Skeletal muscle tissue (tissue), 4 donors: ENCODE measurements around the gene HTR2B. TPM values are rescaled to one million over a fixed set of nuclear protein-coding genes. Genes with fewer than 3 reads are reported as not detected.
"Not testable (repeated sequence)": the region's sequence is repeated elsewhere in the genome, so short reads cannot be mapped to it uniquely, and the experiment has no call there.

Experiments used
- H3K27ac ChIP-seq: one replicate; pipeline ENCODE4 v1.7.0; 2013; ENCODE audit warnings: mild to moderate bottlenecking, low read depth, low read length, inconsistent platforms
- H3K27me3 ChIP-seq, 3 donors: one replicate each; pipeline ENCODE4 v1.7.0; 2013; ENCODE audit warnings: low read length in 3 of 3; ENCODE audit not compliant: control insufficient read depth in 3 of 3, insufficient read depth in 3 of 3
- H3K36me3 ChIP-seq, 3 donors: one replicate each; pipeline ENCODE4 v1.7.0; 2013; ENCODE audit warnings: low read length in 3 of 3; ENCODE audit not compliant: control insufficient read depth in 3 of 3, insufficient read depth in 3 of 3
- H3K4me1 ChIP-seq, 3 donors: one replicate each; pipeline ENCODE4 v1.7.0; 2013; ENCODE audit warnings: low read length in 3 of 3, mild to moderate bottlenecking in 3 of 3; ENCODE audit not compliant: control insufficient read depth in 3 of 3, insufficient read depth in 3 of 3
- H3K4me3 ChIP-seq, 3 donors: one replicate each; pipeline ENCODE4 v1.7.0; 2013; ENCODE audit warnings: low read length in 3 of 3
- H3K9ac ChIP-seq, 3 donors: one replicate each; pipeline ENCODE4 v1.7.0; 2013; ENCODE audit warnings: low read length in 3 of 3, mild to moderate bottlenecking in 3 of 3, moderate library complexity in 2 of 3, low read depth in 1 of 3
- H3K9me3 ChIP-seq, 3 donors: one replicate each; pipeline ENCODE4 v1.7.0; 2013; ENCODE audit warnings: low read length in 3 of 3; ENCODE audit not compliant: control insufficient read depth in 3 of 3
- total RNA-seq: library from RNA; depleted of rRNA; stranded (reverse); fragments of >200 nt; gene quantifications from one replicate; pipeline ENCODE4 v1.2.3, GENCODE V29; 2014
- donor health status: Osteomylitis.

Gene HTR2B
- total RNA-seq, 1 donor from 2014 or later = 0.52 TPM

DNA sequence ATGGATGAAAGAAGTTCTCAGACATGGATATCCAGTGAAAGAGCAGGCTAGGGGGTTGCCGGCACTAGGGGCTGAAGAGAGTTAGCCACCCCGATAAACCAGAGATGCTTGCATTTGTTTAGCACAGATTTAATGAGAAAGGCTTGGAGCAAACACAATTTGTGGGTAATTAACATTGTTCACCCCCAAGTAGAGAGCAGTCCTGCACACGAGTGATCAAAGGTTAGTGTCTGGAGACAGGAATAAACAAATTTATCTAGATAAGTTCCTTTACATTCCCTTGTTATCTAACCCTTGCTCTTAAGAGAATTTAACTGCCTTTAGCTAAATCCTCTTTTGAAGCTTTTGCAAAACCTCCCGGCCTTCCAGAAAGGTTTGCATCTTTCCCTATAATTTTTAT lies 23.9 kb downstream of the HTR2B start:
- Histone ChIP-seq H3K36me3 (peaks cover 4 to 15% (median 7%) of the 10 kb centered on the region in 3 donors), H3K9me3 (peaks cover 0 to 5% (median 0%) of the 10 kb centered on the region in 3 donors), H3K9ac (no peak overlapping the region), H3K4me1 (no peaks in the 10 kb centered on the region), H3K27me3 (no peaks in the 10 kb centered on the region), H3K4me3 (no peak overlapping the region), H3K27ac (no peak overlapping the region)

DNA sequence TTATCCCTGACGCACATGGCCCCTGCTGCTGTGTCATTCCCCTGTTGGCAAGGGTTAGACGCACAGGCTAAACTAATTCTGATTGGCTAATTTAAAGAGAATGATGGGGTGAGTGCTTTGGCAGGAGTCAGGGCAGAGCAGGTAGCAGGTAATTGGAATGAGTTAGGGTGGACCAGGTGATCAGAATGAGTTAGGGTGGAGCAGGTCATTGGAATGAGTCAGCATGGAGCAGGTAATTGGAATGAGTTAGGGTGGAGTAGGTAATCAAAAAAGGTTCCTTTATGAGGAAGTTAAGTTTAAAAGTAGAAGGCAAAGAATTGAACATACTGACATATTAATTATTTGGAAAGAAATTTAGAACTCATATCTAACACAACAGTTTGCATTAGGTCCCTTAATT lies 24.5 kb downstream of the HTR2B start:
- H3K9ac ChIP-seq, H3K27me3 ChIP-seq, H3K4me3 ChIP-seq, H3K9me3 ChIP-seq, H3K27ac ChIP-seq, H3K4me1 ChIP-seq: not testable (repeated sequence)
- H3K36me3 ChIP-seq = peaks cover 4 to 15% (median 7%) of the 10 kb centered on the region in 3 donors

DNA sequence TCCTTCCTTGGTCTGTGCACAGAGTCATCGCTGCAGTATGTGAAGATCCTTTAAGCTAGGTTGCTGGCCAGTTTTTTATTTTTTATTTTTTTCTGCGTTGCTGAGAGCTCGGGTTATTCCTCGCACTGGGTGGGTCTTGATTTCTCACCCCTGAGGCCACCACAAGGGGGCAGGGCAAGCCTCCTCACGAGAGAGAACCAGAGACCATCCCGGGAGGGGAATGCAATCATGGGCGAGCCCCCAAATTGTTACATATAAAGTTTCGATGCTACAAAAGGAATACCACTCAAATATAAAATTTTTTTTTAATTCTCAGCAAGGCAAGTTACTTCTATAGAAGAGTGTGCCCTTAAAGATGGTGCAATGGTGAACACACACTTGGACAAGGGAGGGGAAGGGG lies 24.9 kb downstream of the HTR2B start:
- H3K9ac ChIP-seq = no peak overlapping the region
- H3K9me3 ChIP-seq = peaks cover 0 to 5% (median 0%) of the 10 kb centered on the region in 3 donors
- H3K27ac ChIP-seq = no peak overlapping the region
- no peaks in the 10 kb centered on the region for H3K27me3 ChIP-seq
- no peak overlapping the region for H3K4me3 ChIP-seq
- no peaks in the 10 kb centered on the region for H3K4me1 ChIP-seq
- H3K36me3 ChIP-seq = peaks cover 4 to 16% (median 7%) of the 10 kb centered on the region in 3 donors

DNA sequence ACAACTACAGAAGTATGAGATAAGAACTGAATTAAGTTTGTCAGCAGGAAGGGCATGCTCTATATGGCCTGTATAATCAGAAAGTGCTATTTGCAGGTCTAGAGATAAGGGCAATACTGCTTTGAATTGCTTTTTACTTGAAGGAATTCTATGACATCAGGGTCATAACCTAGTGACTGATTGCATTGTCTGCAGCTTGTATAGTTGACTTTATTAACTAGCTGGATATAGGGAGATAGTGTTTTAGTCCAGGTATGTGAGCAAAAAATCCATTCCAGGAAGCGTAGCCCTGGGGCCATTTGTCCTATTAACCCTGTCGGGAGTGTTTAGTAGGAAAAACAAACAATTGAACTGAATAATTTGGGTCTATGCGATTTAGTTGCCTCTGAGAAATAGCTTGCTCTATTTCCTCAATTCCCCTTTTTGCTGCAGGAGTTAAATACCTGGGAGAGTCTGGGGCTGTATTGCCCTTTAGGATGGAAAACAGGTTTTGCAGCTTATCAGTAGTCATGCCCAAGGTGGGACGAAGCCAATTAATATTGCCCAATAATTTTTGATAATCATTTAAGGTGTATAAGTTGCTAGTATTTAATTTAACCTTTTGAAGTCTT lies 30.0 kb downstream of the HTR2B start:
- Histone ChIP-seq H3K27ac (no peak overlapping the region), H3K4me3 (no peak overlapping the region), H3K9ac (no peak overlapping the region), H3K4me1 (no peaks in the 10 kb centered on the region), H3K27me3 (no peaks in the 10 kb centered on the region), H3K9me3 (peaks cover 0 to 5% (median 0%) of the 10 kb centered on the region in 3 donors), H3K36me3 (peaks cover 6 to 17% (median 10%) of the 10 kb centered on the region in 3 donors)

DNA sequence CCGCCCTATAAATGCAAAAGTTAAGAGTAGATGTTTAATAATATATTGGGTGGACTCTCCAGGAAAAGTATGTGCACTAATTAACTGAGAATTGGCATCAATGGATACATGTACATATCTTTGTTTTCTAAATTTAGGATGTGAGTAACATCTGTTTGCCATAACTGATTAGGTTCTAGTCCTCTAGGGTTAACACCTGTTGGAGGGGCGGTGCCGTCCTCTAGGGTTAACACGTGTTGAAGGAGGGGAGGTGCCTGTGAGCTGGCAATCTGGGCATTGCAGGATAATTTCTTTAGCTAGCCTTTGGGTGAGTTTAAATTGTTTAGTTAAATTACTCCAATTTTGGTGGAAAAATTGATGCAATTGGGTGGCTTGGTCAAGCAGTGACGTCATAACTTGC lies 30.9 kb downstream of the HTR2B start:
- no peaks in the 10 kb centered on the region for H3K9me3 ChIP-seq
- no peak overlapping the region for H3K9ac ChIP-seq
- H3K27ac ChIP-seq = no peak overlapping the region
- peaks cover 6 to 19% (median 13%) of the 10 kb centered on the region in 3 donors for H3K36me3 ChIP-seq
- no peaks in the 10 kb centered on the region for H3K4me1 ChIP-seq
- no peaks in the 10 kb centered on the region for H3K27me3 ChIP-seq
- no peak overlapping the region for H3K4me3 ChIP-seq

DNA sequence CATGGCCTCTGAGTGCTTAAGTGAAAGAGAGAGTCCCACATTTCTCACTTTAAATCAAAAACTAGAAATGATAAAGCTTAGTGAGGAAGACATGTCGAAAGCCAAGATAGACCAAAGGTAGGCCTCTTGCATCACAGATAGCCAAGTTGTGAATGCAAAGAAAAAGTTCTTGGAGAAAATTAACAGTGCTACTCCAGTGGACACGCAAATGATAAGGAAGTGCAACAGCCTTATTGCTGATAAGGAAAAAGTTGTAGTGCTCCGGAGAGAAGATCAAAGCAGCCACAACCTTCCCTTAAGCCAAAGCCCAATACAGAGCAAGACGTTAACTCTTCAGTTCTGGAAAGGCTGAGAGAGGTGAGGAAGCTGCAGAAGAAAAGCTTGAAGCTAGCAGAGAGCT lies 36.1 kb downstream of the HTR2B start:
- Histone ChIP-seq H3K4me1 (no peaks in the 10 kb centered on the region), H3K4me3 (no peak overlapping the region), H3K36me3 (peaks cover 33 to 58% (median 53%) of the 10 kb centered on the region in 3 donors), H3K27ac (no peak overlapping the region), H3K9ac (no peak overlapping the region), H3K27me3 (no peaks in the 10 kb centered on the region), H3K9me3 (no peaks in the 10 kb centered on the region)

DNA sequence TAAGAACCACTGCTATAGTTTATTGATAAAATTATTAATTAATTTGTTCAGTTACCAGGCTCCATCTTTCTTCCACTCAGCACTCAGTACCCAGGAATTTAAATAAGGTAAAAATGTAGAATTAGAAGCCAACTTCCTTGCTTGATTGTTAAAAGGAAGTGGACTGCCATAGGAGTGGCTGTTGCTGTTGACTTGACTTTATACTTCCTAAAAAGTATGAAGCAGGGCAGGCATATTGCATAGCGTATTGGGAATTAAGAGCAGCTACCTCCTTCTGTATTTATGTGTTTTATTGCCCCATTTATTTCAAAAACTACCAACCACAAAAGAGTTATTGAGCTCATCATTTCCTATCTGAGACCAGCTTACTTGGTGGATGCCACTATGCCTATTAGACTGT lies 40.3 kb downstream of the HTR2B start:
- Histone ChIP-seq H3K36me3 (peaks cover 50 to 88% (median 80%) of the 10 kb centered on the region in 3 donors), H3K4me3 (no peak overlapping the region), H3K4me1 (no peaks in the 10 kb centered on the region), H3K9me3 (no peaks in the 10 kb centered on the region), H3K27ac (no peak overlapping the region), H3K27me3 (no peaks in the 10 kb centered on the region), H3K9ac (no peak overlapping the region)

DNA sequence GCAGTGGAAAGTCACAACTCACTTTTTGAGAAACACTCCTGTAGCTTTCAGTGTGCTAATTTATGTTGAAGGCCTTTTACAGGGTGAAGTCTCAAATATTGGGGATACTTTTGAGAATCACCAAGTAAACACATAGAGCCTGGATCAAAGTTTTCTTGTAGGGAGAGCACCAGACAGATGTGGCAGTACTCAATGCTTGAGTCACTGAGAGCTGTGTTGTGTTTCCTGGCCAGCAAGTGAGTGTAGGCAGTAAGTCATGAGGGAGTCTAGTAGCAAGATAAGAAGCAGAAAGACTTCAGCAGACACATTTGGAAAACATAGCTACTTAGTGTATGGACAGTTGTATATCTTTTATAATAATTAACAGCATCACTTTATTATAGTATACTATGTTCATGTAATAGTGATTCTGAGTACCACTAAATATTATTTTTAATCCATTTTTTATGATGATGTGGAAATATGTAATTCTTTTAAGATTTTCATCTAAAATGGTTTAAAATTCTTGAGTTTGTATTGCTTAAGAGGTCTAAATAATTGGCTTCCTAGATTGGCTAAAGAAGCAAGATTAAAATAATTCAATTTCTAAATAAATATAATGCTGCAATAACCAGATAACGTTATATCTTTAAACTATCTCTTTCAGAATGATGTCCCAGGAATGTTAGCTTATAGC lies 55.3 kb downstream of the HTR2B start:
- H3K4me3 ChIP-seq = no peak overlapping the region
- H3K27me3 ChIP-seq = no peaks in the 10 kb centered on the region
- H3K36me3 ChIP-seq = peaks cover 13 to 69% (median 55%) of the 10 kb centered on the region in 3 donors

DNA sequence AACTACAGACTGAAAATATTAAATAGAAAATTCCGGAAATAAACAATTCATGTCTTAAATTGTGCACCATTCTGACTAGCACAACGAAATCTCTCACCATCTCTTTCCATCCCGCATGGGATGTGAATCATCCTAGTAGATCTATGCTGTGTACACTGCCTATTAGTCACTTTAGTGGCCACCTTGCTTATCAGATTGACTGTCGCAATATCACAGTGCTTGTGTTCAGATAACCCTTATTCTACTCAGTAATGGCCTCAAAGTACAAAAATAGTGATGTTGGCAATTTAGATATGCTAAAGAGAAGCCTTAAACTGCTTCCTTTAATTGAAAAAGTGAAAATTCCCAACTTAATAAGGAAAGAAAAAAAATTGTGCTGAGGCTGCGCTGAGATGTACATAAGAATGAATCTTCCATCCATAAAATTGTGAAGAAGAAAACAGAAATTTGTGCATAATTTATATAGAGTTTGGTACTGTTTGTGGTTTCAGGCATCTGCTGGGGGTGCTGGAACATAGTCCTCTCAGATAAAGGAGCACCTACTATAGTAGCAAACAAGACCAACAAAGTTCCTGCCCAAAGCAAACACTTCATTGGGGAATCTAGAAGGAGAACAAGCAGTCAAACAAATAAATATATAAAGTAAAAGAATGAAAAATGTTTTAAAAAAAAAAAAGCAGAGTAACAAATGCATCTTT lies 56.2 kb downstream of the HTR2B start:
- peaks cover 13 to 71% (median 63%) of the 10 kb centered on the region in 3 donors for H3K36me3 ChIP-seq
- no peak overlapping the region for H3K9ac ChIP-seq
- H3K4me1 ChIP-seq = no peaks in the 10 kb centered on the region
- no peak overlapping the region for H3K4me3 ChIP-seq
- H3K9me3 ChIP-seq = no peaks in the 10 kb centered on the region
- no peaks in the 10 kb centered on the region for H3K27me3 ChIP-seq
- no peak overlapping the region for H3K27ac ChIP-seq

More for the DNA sequence above, 55.3 kb downstream of the HTR2B start:
- H3K9ac ChIP-seq = no peak overlapping the region
- no peaks in the 10 kb centered on the region for H3K4me1 ChIP-seq
- H3K27ac ChIP-seq = no peak overlapping the region
- H3K9me3 ChIP-seq = no peaks in the 10 kb centered on the region

DNA sequence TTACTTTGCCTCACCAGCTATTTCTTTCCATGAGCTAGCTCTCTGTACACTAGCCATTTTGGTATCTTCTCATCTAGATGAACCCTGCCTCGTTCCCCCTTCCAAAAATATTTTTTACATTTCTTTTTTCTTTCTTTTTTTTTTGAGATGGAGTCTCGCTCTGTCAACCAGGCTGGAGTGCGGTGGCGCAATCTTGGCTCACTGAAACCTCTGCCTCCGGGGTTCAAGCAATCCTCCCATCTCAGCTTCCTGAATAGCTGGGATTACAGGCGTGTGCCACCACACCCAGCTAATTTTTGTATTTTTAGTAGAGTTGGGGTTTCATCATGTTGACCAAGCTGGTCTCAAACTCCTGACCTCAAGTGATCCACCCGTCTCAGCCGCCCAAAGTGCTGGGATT lies 57.3 kb downstream of the HTR2B start:
- H3K9ac ChIP-seq, H3K4me1 ChIP-seq, H3K9me3 ChIP-seq, H3K27me3 ChIP-seq, H3K27ac ChIP-seq, H3K4me3 ChIP-seq: not testable (repeated sequence)
- peaks cover 13 to 74% (median 66%) of the 10 kb centered on the region in 3 donors for H3K36me3 ChIP-seq
